HCT116 (cell line): ENCODE data around the gene CSTPP1. TPM values are rescaled to one million over a fixed set of nuclear protein-coding genes. Genes with fewer than 3 reads are reported as not detected.

Source experiments
- ATAC-seq: fragments of 200-7000 bp; cut with Tn5 transposase; 2 replicates; pipeline ENCODE4 v1.9.1; 2020; ENCODE audit warnings: mild to moderate bottlenecking, moderate library complexity
- BruUV-seq: library from RNA; stranded (reverse); fragments of 400-500 nt; replicated peaks from 2 replicates; lab custom pipeline; 2021; lab: Mats Ljungman, UMichigan
- CTCF ChIA-PET: fragments of 300-600 bp; sonication (Branson Sonifier 250); formaldehyde crosslinking; loops from one replicate; lab custom pipeline; 2021; ENCODE audit warnings: antibody characterized with exemption; lab: Charles Lee
- POLR2A ChIA-PET: fragments of 300-600, 350-600 bp; sonication (Branson Sonifier 250); formaldehyde crosslinking; loops from one replicate; lab custom pipeline; 2021; ENCODE audit warnings: antibody characterized with exemption; lab: Charles Lee
- RAD21 ChIA-PET, 2 experiments: fragments of 300-600 bp; sonication (Branson Sonifier 250); formaldehyde crosslinking; loops; one replicate each; lab custom pipeline; 2023; ENCODE audit warnings: low total read pairs in 2 of 2; ENCODE audit not compliant: uncharacterized antibody in 2 of 2, unreplicated experiment in 2 of 2, low non-redundant PET in 1 of 2; lab: Charles Lee
- DNase-seq: peaks from one replicate; pipeline ENCODE4 v3.0.0-alpha.2; 2010; ENCODE audit warnings: low read depth, low spot score
- H2AFZ ChIP-seq: fragments of 200-600 bp; shearing (Covaris generic), sonication (generic); 2 replicates; pipeline ENCODE4 v1.6.1; 2017; ENCODE audit warnings: low read depth, mixed run types, mixed read lengths, antibody characterized with exemption, low read length; ENCODE audit not compliant: poor library complexity, severe bottlenecking
- H3K27ac ChIP-seq: 2 replicates; pipeline ENCODE4 v1.5.1; 2012; ENCODE audit warnings: low read depth, low read length
- H3K27me3 ChIP-seq: fragments of 200-600 bp; sonication (generic); 2 replicates; pipeline ENCODE4 v1.6.1; 2016; ENCODE audit warnings: mixed run types, low read length, mixed read lengths; ENCODE audit not compliant: insufficient read depth
- H3K36me3 ChIP-seq, 2 experiments: fragments of 200-500 bp in 1 of 2; fragments of 200-600 bp in 1 of 2; sonication (Bioruptor generic) in 1 of 2; sonication (generic) in 1 of 2; 2 replicates each; pipeline versions ENCODE4 v1.5.1 to v1.6.1; 2014 to 2016; ENCODE audit warnings: low read length in 2 of 2, inconsistent platforms in 1 of 2, mixed read lengths in 1 of 2, mixed run types in 1 of 2; ENCODE audit not compliant: insufficient read depth in 2 of 2, control insufficient read depth in 1 of 2
- H3K4me1 ChIP-seq, 2 experiments: fragments of 200-600 bp in 1 of 2; sonication (generic) in 1 of 2; 2 replicates each; pipeline versions ENCODE4 v1.5.1 to v1.6.1; 2012 to 2017; ENCODE audit warnings: low read length in 2 of 2, inconsistent platforms in 1 of 2, mild to moderate bottlenecking in 1 of 2, mixed read lengths in 1 of 2, mixed run types in 1 of 2, moderate library complexity in 1 of 2; ENCODE audit not compliant: insufficient read depth in 2 of 2, control insufficient read depth in 1 of 2
- H3K4me2 ChIP-seq: fragments of 200-600 bp; sonication (generic); 2 replicates; pipeline ENCODE4 v1.6.1; 2017; ENCODE audit warnings: mixed run types, low read length, mixed read lengths
- H3K4me3 ChIP-seq, 2 experiments: fragments of 200-600 bp in 1 of 2; sonication (generic) in 1 of 2; replicated peaks in 1 of 2; 2 replicates each; pipeline ENCODE4 v1.5.1; 2011 to 2016; ENCODE audit warnings: low read length in 2 of 2, control low read depth in 1 of 2, low read depth in 1 of 2, mild to moderate bottlenecking in 1 of 2, mixed read lengths in 1 of 2, mixed run types in 1 of 2
- H3K79me2 ChIP-seq: fragments of 200-600 bp; sonication (generic); 2 replicates; pipeline ENCODE4 v1.6.1; 2017; ENCODE audit warnings: mild to moderate bottlenecking, mixed run types, low read length, moderate library complexity, mixed read lengths; ENCODE audit not compliant: insufficient read depth
- H3K9ac ChIP-seq: fragments of 200-600 bp; sonication (generic); 2 replicates; pipeline ENCODE4 v1.6.1; 2016; ENCODE audit warnings: low read length, mixed read lengths
- H3K9me2 ChIP-seq: fragments of 200-600 bp; sonication (generic), shearing (Covaris generic); 2 replicates; pipeline ENCODE4 v1.6.1; 2017; ENCODE audit warnings: mixed run types, mild to moderate bottlenecking, moderate library complexity; ENCODE audit not compliant: insufficient read depth
- H3K9me3 ChIP-seq, 2 experiments: fragments of 200-500 bp in 1 of 2; fragments of 200-600 bp in 1 of 2; sonication (Bioruptor generic) in 1 of 2; sonication (generic) in 1 of 2; 2 replicates each; pipeline ENCODE4 v1.6.1; 2014 to 2017; ENCODE audit warnings: low read length in 2 of 2, mixed read lengths in 2 of 2, inconsistent platforms in 1 of 2, low read depth in 1 of 2, mild to moderate bottlenecking in 1 of 2, mixed run types in 1 of 2, moderate library complexity in 1 of 2; ENCODE audit not compliant: control insufficient read depth in 1 of 2, insufficient read depth in 1 of 2
- H4K20me1 ChIP-seq: fragments of 200-600 bp; sonication (generic), shearing (Covaris generic); 2 replicates; pipeline ENCODE4 v1.6.1; 2017; ENCODE audit warnings: mixed run types, mild to moderate bottlenecking, moderate library complexity; ENCODE audit not compliant: insufficient read depth
- ATF3 ChIP-seq: IDR thresholded peaks from 2 replicates; pipeline ENCODE4 v1.6.1; 2012
- CBX3 ChIP-seq: IDR thresholded peaks from 2 replicates; pipeline ENCODE4 v1.6.1; 2012; ENCODE audit warnings: low read depth
- CEBPB ChIP-seq: IDR thresholded peaks from 2 replicates; pipeline ENCODE4 v1.6.1; 2012; ENCODE audit warnings: low read depth
- CTCF ChIP-seq, 3 experiments: fragments of 200-600 bp in 1 of 3; sonication (generic) in 1 of 3; IDR thresholded peaks in 2 of 3; conservative IDR thresholded peaks in 1 of 3; 2 replicates each; pipeline ENCODE4 v1.5.1; 2012 to 2017; ENCODE audit warnings: low read depth in 2 of 3, low read length in 2 of 3, antibody characterized with exemption in 1 of 3, borderline replicate concordance in 1 of 3, control low read depth in 1 of 3, mild to moderate bottlenecking in 1 of 3, mixed read lengths in 1 of 3, mixed run types in 1 of 3, moderate library complexity in 1 of 3; ENCODE audit not compliant: insufficient read depth in 1 of 3
- EGR1 ChIP-seq: IDR thresholded peaks from 2 replicates; pipeline ENCODE4 v1.6.1; 2012; ENCODE audit warnings: low read depth
- ELF1 ChIP-seq: IDR thresholded peaks from 2 replicates; pipeline ENCODE4 v1.6.1; 2012; ENCODE audit warnings: low read depth, borderline replicate concordance
- EZH2 ChIP-seq: fragments of 200-600 bp; sonication (generic); IDR thresholded peaks from 2 replicates; pipeline ENCODE4 v1.6.1; 2017; ENCODE audit warnings: antibody characterized with exemption, mixed run types
- FOSL1 ChIP-seq: IDR thresholded peaks from 2 replicates; pipeline ENCODE4 v1.6.1; 2012; ENCODE audit warnings: low read depth
- MAX ChIP-seq: IDR thresholded peaks from 2 replicates; pipeline ENCODE4 v1.6.1; 2012
- POLR2A ChIP-seq: IDR thresholded peaks from 2 replicates; pipeline ENCODE4 v1.7.0; 2011; ENCODE audit warnings: borderline replicate concordance; ENCODE audit not compliant: insufficient read depth, insufficient read length; ENCODE audit errors: extremely low read depth
- POLR2AphosphoS5 ChIP-seq: IDR thresholded peaks from 2 replicates; pipeline ENCODE4 v1.6.1; 2011; ENCODE audit warnings: mild to moderate bottlenecking, low read depth, low read length, moderate library complexity
- RAD21 ChIP-seq: IDR thresholded peaks from 2 replicates; pipeline ENCODE4 v1.6.1; 2012; ENCODE audit warnings: low read depth, mild to moderate bottlenecking
- REST ChIP-seq: IDR thresholded peaks from 2 replicates; pipeline ENCODE4 v1.6.1; 2012; ENCODE audit warnings: low read depth
- SIN3A ChIP-seq: IDR thresholded peaks from 2 replicates; pipeline ENCODE4 v1.6.1; 2012; ENCODE audit warnings: low read depth
- TCF7L2 ChIP-seq: IDR thresholded peaks from 2 replicates; pipeline ENCODE4 v1.7.0; 2011; ENCODE audit warnings: borderline replicate concordance, inconsistent platforms; ENCODE audit not compliant: insufficient read depth, insufficient read length; ENCODE audit errors: extremely low read depth
- YY1 ChIP-seq: IDR thresholded peaks from 2 replicates; pipeline ENCODE4 v1.6.1; 2011; ENCODE audit warnings: low read length, low read depth, moderate library complexity, mild to moderate bottlenecking; ENCODE audit not compliant: insufficient replicate concordance; ENCODE audit errors: extremely low read depth
- ZBTB33 ChIP-seq: IDR thresholded peaks from 2 replicates; pipeline ENCODE4 v1.6.1; 2011; ENCODE audit warnings: mild to moderate bottlenecking, low read length, moderate library complexity; ENCODE audit not compliant: insufficient replicate concordance; ENCODE audit errors: extremely low read depth
- ZFX ChIP-seq: fragments of 450-650 bp; IDR thresholded peaks from 2 replicates; pipeline ENCODE4 v1.6.1; 2017
- ZNF274 ChIP-seq: fragments of 200-500 bp; sonication (Bioruptor generic); IDR thresholded peaks from 2 replicates; pipeline ENCODE4 v1.6.1; 2014; ENCODE audit warnings: mild to moderate bottlenecking, low read depth, low read length, inconsistent platforms
- intact Hi-C: fragments of 100-400 bp; cut with micrococcal nuclease; formaldehyde crosslinking; loops from 2 replicates; pipeline ENCODE4 v1.10.0; 2022
- total RNA-seq: library from RNA; stranded (reverse); gene quantifications from one replicate; pipeline ENCODE4 v1.2.1, GENCODE V29; 2021; ENCODE audit not compliant: unreplicated experiment

The CSTPP1 gene
- total RNA-seq, 1 experiment from 2014 or later: 24.7 TPM

GRCh38 chr11:47158242-47158641 is 221.7 kb downstream of the CSTPP1 start:
- Histone ChIP-seq H3K9ac (no peak overlapping the region), H3K4me3 (no peak overlapping the region), H3K36me3 (no peaks in the 10 kb centered on the region; a peak in 1 of 4 replicates), H3K79me2 (no peaks in the 10 kb centered on the region), H4K20me1 (no peaks in the 10 kb centered on the region), H3K9me2 (no peaks in the 10 kb centered on the region), H2AFZ (no peak overlapping the region), H3K27me3 (no peaks in the 10 kb centered on the region), H3K9me3 (no peaks in the 10 kb centered on the region), H3K4me2 (no peak overlapping the region), H3K27ac (no peak overlapping the region), H3K4me1 (no peaks in the 10 kb centered on the region)
- ChIA-PET POLR2A (no interaction called here), CTCF (no interaction called here), RAD21 (no interaction called here)
- intact Hi-C loops: no loop called here
- ATAC-seq: no peak
- no TSS peak for BruUV-seq
- TF ChIP-seq ZFX (no peak), EZH2 (no peak), ELF1 (no peak), SIN3A (no peak), CEBPB (no peak), RAD21 (no peak), ATF3 (no peak), POLR2A (no peak), CTCF (IDR thresholded peaks at IDR 0.05 in 2 of 3, conservative IDR thresholded peaks at IDR 0.05 in 1 of 3; ENCODE audit: borderline replicate concordance in 1 of 3, insufficient read depth in 1 of 3, low read depth in 2 of 3, low read length in 2 of 3) (no peak), CBX3 (no peak), ZBTB33 (no peak), TCF7L2 (no peak), REST (no peak), POLR2AphosphoS5 (no peak), FOSL1 (no peak), YY1 (no peak), ZNF274 (no peak), EGR1 (no peak), MAX (no peak)
- DNase-seq: no peak
